Measurements from ENCODE around the gene SLC12A8. TPM values are rescaled to one million over a fixed set of nuclear protein-coding genes. Genes with fewer than 3 reads are reported as not detected.

SLC12A8 gene
- total and polyA plus RNA-seq, 10 of the 15 experiments (the other 5 are each of a cell fraction or from before 2014, with no cell fraction given), result 2.5 to 71.6 (median 50.1) TPM

DNA sequence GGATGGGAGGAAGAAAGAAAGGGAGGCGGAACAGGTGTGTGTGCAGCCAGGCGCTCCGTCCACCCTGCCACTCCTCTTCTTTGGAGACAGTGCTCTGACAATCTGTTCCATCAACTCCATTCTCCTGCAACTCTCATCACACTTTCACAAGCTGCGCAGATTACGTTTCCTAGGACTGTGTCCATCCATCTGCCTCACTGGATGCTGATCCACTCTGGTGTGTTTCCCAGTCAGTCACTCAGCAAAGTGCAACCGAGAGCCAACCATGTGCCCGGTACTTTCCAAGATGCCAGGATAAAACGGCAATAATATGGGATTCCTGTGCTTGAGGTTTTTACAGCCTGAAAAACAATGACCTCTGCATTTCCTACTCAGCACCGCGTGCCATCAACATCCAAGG is 59.6 kb downstream of the SLC12A8 start (continued):
- TF ChIP-seq BACH1 (IDR thresholded peaks at IDR 0.05; ENCODE audit: borderline replicate concordance) (no peak), BMI1 (IDR thresholded peaks at IDR 0.05; ENCODE audit: borderline replicate concordance) (no peak), SMC3 (IDR thresholded peaks at IDR 0.05; ENCODE audit: borderline replicate concordance, low read length) (no peak), MYB (IDR thresholded peaks at IDR 0.05; ENCODE audit: borderline replicate concordance, low read depth, low read length) (no peak), CHD1 (IDR thresholded peaks at IDR 0.05; ENCODE audit: low read depth, low read length) (no peak), USF1 (IDR thresholded peaks at IDR 0.05; ENCODE audit: borderline replicate concordance, extremely low read length, insufficient read depth, low read depth, low read length) (no peak), FOS (IDR thresholded peaks at IDR 0.05; ENCODE audit: borderline replicate concordance, extremely low read depth, insufficient read length) (no peak)

- Histone ChIP-seq H3K27ac (ENCODE audit: control insufficient read depth, insufficient read depth) (no peak overlapping the region), H3K79me2 (ENCODE audit: control insufficient read depth, insufficient read depth, low read length) (no peaks in the 10 kb centered on the region), H3K4me3 (no peak overlapping the region), H3K36me3 (ENCODE audit: control insufficient read depth in 2 of 2, insufficient read depth in 2 of 2, low read length in 1 of 2) (no peaks in the 10 kb centered on the region), H3K9ac (ENCODE audit: control insufficient read depth, insufficient read depth, low read length) (no peak overlapping the region), H3K27me3 (replicated peaks in 1 of 2; ENCODE audit: control insufficient read depth in 2 of 2, insufficient read depth in 2 of 2, low read length in 1 of 2) (no peaks in the 10 kb centered on the region), H2AFZ (ENCODE audit: control insufficient read depth, low read depth, low read length) (no peak overlapping the region), H3K4me1 (ENCODE audit: control insufficient read depth, insufficient read depth, low read length) (peaks cover 49% of the 10 kb centered on the region), H3K4me2 (ENCODE audit: control insufficient read depth, insufficient read depth) (no peak overlapping the region), H4K20me1 (ENCODE audit: control insufficient read depth, insufficient read depth) (no peaks in the 10 kb centered on the region), H3K9me3 (replicated peaks; ENCODE audit: control insufficient read depth, insufficient read depth, low read length) (no peaks in the 10 kb centered on the region)
- POLR2A ChIA-PET, result no interaction called here
- intact Hi-C loops (cut with micrococcal nuclease; ENCODE audit: unreplicated experiment), result loop anchor here (2.0 to 5.0 kb wide), 2 partner anchors 41 to 280 kb away; no protein-coding TSS in a partner anchor
- DNase-seq (ENCODE audit: low read depth, low spot score) (no peak), FAIRE-seq (no peak), ATAC-seq (no peak)
- WGBS (ENCODE audit: insufficient coverage, insufficient replicate concordance, low lambda C conversion rate, missing lambda C conversion rate), result 100% methylated on average over 1 of the region's 1 CpG
- RAD21 ChIA-PET (ENCODE audit: unreplicated experiment), result interaction anchor here (2.3 kb wide), 1 partner anchor 50 kb away, joined by 6 read pairs; no protein-coding TSS in a partner anchor
- SMC1A ChIA-PET (ENCODE audit: uncharacterized antibody, unreplicated experiment), result no interaction called here
- no TSS peak for BruUV-seq (replicated peaks)
- in situ Hi-C loops (cut with MboI), result no loop called here
- CTCF ChIA-PET, result interaction anchor here (0.5 to 2.1 kb wide), 5 partner anchors 12 to 434 kb away, joined by 3 to 5 read pairs (median 3); no protein-coding TSS in a partner anchor
- TF ChIP-seq, protein P1, sequence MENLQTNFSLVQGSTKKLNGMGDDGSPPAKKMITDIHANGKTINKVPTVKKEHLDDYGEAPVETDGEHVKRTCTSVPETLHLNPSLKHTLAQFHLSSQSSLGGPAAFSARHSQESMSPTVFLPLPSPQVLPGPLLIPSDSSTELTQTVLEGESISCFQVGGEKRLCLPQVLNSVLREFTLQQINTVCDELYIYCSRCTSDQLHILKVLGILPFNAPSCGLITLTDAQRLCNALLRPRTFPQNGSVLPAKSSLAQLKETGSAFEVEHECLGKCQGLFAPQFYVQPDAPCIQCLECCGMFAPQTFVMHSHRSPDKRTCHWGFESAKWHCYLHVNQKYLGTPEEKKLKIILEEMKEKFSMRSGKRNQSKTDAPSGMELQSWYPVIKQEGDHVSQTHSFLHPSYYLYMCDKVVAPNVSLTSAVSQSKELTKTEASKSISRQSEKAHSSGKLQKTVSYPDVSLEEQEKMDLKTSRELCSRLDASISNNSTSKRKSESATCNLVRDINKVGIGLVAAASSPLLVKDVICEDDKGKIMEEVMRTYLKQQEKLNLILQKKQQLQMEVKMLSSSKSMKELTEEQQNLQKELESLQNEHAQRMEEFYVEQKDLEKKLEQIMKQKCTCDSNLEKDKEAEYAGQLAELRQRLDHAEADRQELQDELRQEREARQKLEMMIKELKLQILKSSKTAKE (IDR thresholded peaks at IDR 0.05; ENCODE audit: low read depth, poor library complexity, severe bottlenecking), result no peak
- TF ChIP-seq IRF3 (IDR thresholded peaks at IDR 0.05), result no peak
- no peak for TF ChIP-seq CBX3 (IDR thresholded peaks at IDR 0.05; ENCODE audit: borderline replicate concordance, low read depth)
- no peak for TF ChIP-seq EGR1 (IDR thresholded peaks at IDR 0.05; ENCODE audit: borderline replicate concordance in 1 of 2, low read depth in 2 of 2, low read length in 2 of 2)
- TF ChIP-seq SUPT20H (IDR thresholded peaks at IDR 0.05; ENCODE audit: borderline replicate concordance, control insufficient read depth, low read depth, low read length), result no peak
- TF ChIP-seq, protein P2, sequence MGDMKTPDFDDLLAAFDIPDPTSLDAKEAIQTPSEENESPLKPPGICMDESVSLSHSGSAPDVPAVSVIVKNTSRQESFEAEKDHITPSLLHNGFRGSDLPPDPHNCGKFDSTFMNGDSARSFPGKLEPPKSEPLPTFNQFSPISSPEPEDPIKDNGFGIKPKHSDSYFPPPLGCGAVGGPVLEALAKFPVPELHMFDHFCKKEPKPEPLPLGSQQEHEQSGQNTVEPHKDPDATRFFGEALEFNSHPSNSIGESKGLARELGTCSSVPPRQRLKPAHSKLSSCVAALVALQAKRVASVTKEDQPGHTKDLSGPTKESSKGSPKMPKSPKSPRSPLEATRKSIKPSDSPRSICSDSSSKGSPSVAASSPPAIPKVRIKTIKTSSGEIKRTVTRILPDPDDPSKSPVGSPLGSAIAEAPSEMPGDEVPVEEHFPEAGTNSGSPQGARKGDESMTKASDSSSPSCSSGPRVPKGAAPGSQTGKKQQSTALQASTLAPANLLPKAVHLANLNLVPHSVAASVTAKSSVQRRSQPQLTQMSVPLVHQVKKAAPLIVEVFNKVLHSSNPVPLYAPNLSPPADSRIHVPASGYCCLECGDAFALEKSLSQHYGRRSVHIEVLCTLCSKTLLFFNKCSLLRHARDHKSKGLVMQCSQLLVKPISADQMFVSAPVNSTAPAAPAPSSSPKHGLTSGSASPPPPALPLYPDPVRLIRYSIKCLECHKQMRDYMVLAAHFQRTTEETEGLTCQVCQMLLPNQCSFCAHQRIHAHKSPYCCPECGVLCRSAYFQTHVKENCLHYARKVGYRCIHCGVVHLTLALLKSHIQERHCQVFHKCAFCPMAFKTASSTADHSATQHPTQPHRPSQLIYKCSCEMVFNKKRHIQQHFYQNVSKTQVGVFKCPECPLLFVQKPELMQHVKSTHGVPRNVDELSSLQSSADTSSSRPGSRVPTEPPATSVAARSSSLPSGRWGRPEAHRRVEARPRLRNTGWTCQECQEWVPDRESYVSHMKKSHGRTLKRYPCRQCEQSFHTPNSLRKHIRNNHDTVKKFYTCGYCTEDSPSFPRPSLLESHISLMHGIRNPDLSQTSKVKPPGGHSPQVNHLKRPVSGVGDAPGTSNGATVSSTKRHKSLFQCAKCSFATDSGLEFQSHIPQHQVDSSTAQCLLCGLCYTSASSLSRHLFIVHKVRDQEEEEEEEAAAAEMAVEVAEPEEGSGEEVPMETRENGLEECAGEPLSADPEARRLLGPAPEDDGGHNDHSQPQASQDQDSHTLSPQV (IDR thresholded peaks at IDR 0.05), result no peak
These were observed 60.6 kb downstream of the SLC12A8 start for GRCh38 chr3:125151916-125152315.
